Measurements from ENCODE around the gene CCL5. TPM values are rescaled to one million over a fixed set of nuclear protein-coding genes. Genes with fewer than 3 reads are reported as not detected.

Gene CCL5
- total and polyA plus RNA-seq, 10 of the 15 experiments (the other 5 are each of a cell fraction or from before 2014, with no cell fraction given): 45.7 to 186 (median 90.8) TPM

DNA sequence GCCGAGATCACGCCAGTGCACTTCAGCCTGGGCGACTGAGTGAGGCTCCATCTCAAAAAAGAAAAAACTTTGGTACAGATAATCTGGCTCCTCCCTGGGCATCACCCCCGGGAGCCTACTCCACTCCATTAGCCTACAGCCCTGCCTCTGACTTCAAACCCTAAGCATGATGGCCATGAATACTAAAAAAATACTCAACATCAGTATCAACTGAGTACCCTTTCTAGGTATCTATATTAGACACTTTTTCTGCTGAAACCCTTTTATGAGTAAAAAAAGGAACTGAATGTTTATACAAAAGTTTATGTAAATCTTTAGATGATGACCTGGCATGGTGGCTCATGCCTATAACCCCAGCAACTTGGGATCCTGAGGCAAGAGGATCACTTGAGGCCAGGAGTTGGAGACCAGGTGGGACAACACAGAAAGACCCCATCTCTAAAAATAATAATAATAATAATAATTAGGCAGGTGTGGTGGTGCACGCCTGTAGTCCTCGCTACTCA, 43.5 kb upstream of the CCL5 start:
- Histone ChIP-seq H3K79me2 (ENCODE audit: control insufficient read depth, insufficient read depth, low read length) (no peaks in the 10 kb centered on the region), H2AFZ (ENCODE audit: control insufficient read depth, low read depth, low read length) (no peak overlapping the region), H3K4me2 (ENCODE audit: control insufficient read depth, insufficient read depth) (no peak overlapping the region), H3K36me3 (ENCODE audit: control insufficient read depth in 2 of 2, insufficient read depth in 2 of 2, low read length in 1 of 2) (no peaks in the 10 kb centered on the region), H3K27ac (ENCODE audit: control insufficient read depth, insufficient read depth) (no peak overlapping the region), H3K4me3 (no peak overlapping the region), H4K20me1 (ENCODE audit: control insufficient read depth, insufficient read depth) (no peaks in the 10 kb centered on the region), H3K4me1 (ENCODE audit: control insufficient read depth, insufficient read depth, low read length) (no peaks in the 10 kb centered on the region), H3K27me3 (replicated peaks in 1 of 2; ENCODE audit: control insufficient read depth in 2 of 2, insufficient read depth in 2 of 2, low read length in 1 of 2) (no peaks in the 10 kb centered on the region), H3K9me3 (replicated peaks; ENCODE audit: control insufficient read depth, insufficient read depth, low read length) (no peaks in the 10 kb centered on the region), H3K9ac (ENCODE audit: control insufficient read depth, insufficient read depth, low read length) (no peak overlapping the region)
- SMC1A ChIA-PET (ENCODE audit: uncharacterized antibody, unreplicated experiment): interaction anchor here (1.2 to 1.5 kb wide), 4 partner anchors 10 to 49 kb away, joined by 3 to 5 read pairs (median 4); no protein-coding TSS in a partner anchor
- POLR2A ChIA-PET: no interaction called here
- intact Hi-C loops (cut with micrococcal nuclease; ENCODE audit: unreplicated experiment): no loop called here
- RAD21 ChIA-PET (ENCODE audit: unreplicated experiment): interaction anchor here (0.7 to 1.1 kb wide), 3 partner anchors 31 to 44 kb away, joined by 3 to 4 read pairs (median 3); no protein-coding TSS in a partner anchor
- peak; percentile 70 for ATAC-seq
- DNase-seq (ENCODE audit: low read depth, low spot score): no peak
- in situ Hi-C loops (cut with MboI): no loop called here
- TF ChIP-seq SPI1 (IDR thresholded peaks at IDR 0.05; ENCODE audit: borderline replicate concordance, insufficient read depth, low read depth, low read length) (peak; percentile 70), HDAC6 (IDR thresholded peaks at IDR 0.05; ENCODE audit: unreplicated experiment) (no peak), HDGF (IDR thresholded peaks at IDR 0.05) (no peak)
- CTCF ChIA-PET: interaction anchor here (0.8 kb wide), 1 partner anchor 74 kb away, joined by 4 read pairs; no protein-coding TSS in a partner anchor
- FAIRE-seq: no peak
- 81% methylated on average over 6 of the region's 6 CpGs for WGBS (ENCODE audit: insufficient coverage, insufficient replicate concordance, low lambda C conversion rate, missing lambda C conversion rate)
- BruUV-seq (replicated peaks): no TSS peak

DNA sequence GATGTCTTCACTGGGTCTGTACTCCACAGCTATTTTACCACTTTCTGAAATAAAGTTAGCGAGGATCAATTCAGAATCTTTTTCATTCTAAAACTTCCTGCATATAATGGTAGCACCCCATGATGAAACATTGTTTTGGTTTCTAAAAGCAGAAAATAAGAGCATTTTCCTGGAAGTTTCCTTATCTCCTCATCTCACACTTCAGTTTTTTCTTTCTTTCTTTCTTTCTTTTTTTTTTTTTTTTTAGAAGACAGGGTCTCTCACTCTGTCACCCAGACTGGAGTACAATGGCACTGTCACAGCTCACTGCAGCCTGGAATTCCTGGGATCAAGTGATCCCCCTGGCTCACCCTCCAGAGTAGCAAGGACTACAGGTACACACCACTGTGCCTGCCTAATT, 40.1 kb upstream of the CCL5 start:
- H2AFZ ChIP-seq (ENCODE audit: control insufficient read depth, low read depth, low read length): no peak overlapping the region
- SMC1A ChIA-PET (ENCODE audit: uncharacterized antibody, unreplicated experiment): interaction anchor here (1.4 kb wide), 1 partner anchor 9 kb away, joined by 4 read pairs; no protein-coding TSS in a partner anchor
- in situ Hi-C loops (cut with MboI) (no loop called here), intact Hi-C loops (cut with micrococcal nuclease; ENCODE audit: unreplicated experiment) (no loop called here)
- no TSS peak for BruUV-seq (replicated peaks)
- H3K79me2 ChIP-seq (ENCODE audit: control insufficient read depth, insufficient read depth, low read length): no peaks in the 10 kb centered on the region
- no peak overlapping the region for H3K4me3 ChIP-seq
- CTCF ChIA-PET: no interaction called here
- H4K20me1 ChIP-seq (ENCODE audit: control insufficient read depth, insufficient read depth): no peaks in the 10 kb centered on the region
- H3K9ac ChIP-seq (ENCODE audit: control insufficient read depth, insufficient read depth, low read length): no peak overlapping the region
- H3K9me3 ChIP-seq (replicated peaks; ENCODE audit: control insufficient read depth, insufficient read depth, low read length): no peaks in the 10 kb centered on the region
- POLR2A ChIA-PET: interaction anchor here (0.6 kb wide), 1 partner anchor 22 kb away, joined by 3 read pairs; no protein-coding TSS in a partner anchor
- H3K27ac ChIP-seq (ENCODE audit: control insufficient read depth, insufficient read depth): no peak overlapping the region
- FAIRE-seq (no peak), DNase-seq (ENCODE audit: low read depth, low spot score) (no peak), ATAC-seq (no peak)
- RAD21 ChIA-PET (ENCODE audit: unreplicated experiment): no interaction called here
- no peaks in the 10 kb centered on the region for H3K27me3 ChIP-seq (replicated peaks in 1 of 2; ENCODE audit: control insufficient read depth in 2 of 2, insufficient read depth in 2 of 2, low read length in 1 of 2)
- H3K36me3 ChIP-seq (ENCODE audit: control insufficient read depth in 2 of 2, insufficient read depth in 2 of 2, low read length in 1 of 2): no peaks in the 10 kb centered on the region
- WGBS (ENCODE audit: insufficient coverage, insufficient replicate concordance, low lambda C conversion rate, missing lambda C conversion rate): 91% methylated on average over 1 of the region's 1 CpG
- H3K4me1 ChIP-seq (ENCODE audit: control insufficient read depth, insufficient read depth, low read length): no peaks in the 10 kb centered on the region
- H3K4me2 ChIP-seq (ENCODE audit: control insufficient read depth, insufficient read depth): no peak overlapping the region
- TF ChIP-seq, protein P1, sequence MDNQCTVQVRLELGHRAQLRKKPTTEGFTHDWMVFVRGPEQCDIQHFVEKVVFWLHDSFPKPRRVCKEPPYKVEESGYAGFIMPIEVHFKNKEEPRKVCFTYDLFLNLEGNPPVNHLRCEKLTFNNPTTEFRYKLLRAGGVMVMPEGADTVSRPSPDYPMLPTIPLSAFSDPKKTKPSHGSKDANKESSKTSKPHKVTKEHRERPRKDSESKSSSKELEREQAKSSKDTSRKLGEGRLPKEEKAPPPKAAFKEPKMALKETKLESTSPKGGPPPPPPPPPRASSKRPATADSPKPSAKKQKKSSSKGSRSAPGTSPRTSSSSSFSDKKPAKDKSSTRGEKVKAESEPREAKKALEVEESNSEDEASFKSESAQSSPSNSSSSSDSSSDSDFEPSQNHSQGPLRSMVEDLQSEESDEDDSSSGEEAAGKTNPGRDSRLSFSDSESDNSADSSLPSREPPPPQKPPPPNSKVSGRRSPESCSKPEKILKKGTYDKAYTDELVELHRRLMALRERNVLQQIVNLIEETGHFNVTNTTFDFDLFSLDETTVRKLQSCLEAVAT (IDR thresholded peaks at IDR 0.05): no peak
- no peak for TF ChIP-seq SPI1 (IDR thresholded peaks at IDR 0.05; ENCODE audit: borderline replicate concordance, insufficient read depth, low read depth, low read length)
- TF ChIP-seq, protein P2, sequence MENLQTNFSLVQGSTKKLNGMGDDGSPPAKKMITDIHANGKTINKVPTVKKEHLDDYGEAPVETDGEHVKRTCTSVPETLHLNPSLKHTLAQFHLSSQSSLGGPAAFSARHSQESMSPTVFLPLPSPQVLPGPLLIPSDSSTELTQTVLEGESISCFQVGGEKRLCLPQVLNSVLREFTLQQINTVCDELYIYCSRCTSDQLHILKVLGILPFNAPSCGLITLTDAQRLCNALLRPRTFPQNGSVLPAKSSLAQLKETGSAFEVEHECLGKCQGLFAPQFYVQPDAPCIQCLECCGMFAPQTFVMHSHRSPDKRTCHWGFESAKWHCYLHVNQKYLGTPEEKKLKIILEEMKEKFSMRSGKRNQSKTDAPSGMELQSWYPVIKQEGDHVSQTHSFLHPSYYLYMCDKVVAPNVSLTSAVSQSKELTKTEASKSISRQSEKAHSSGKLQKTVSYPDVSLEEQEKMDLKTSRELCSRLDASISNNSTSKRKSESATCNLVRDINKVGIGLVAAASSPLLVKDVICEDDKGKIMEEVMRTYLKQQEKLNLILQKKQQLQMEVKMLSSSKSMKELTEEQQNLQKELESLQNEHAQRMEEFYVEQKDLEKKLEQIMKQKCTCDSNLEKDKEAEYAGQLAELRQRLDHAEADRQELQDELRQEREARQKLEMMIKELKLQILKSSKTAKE (IDR thresholded peaks at IDR 0.05; ENCODE audit: low read depth, poor library complexity, severe bottlenecking): no peak
- TF ChIP-seq, protein P3, sequence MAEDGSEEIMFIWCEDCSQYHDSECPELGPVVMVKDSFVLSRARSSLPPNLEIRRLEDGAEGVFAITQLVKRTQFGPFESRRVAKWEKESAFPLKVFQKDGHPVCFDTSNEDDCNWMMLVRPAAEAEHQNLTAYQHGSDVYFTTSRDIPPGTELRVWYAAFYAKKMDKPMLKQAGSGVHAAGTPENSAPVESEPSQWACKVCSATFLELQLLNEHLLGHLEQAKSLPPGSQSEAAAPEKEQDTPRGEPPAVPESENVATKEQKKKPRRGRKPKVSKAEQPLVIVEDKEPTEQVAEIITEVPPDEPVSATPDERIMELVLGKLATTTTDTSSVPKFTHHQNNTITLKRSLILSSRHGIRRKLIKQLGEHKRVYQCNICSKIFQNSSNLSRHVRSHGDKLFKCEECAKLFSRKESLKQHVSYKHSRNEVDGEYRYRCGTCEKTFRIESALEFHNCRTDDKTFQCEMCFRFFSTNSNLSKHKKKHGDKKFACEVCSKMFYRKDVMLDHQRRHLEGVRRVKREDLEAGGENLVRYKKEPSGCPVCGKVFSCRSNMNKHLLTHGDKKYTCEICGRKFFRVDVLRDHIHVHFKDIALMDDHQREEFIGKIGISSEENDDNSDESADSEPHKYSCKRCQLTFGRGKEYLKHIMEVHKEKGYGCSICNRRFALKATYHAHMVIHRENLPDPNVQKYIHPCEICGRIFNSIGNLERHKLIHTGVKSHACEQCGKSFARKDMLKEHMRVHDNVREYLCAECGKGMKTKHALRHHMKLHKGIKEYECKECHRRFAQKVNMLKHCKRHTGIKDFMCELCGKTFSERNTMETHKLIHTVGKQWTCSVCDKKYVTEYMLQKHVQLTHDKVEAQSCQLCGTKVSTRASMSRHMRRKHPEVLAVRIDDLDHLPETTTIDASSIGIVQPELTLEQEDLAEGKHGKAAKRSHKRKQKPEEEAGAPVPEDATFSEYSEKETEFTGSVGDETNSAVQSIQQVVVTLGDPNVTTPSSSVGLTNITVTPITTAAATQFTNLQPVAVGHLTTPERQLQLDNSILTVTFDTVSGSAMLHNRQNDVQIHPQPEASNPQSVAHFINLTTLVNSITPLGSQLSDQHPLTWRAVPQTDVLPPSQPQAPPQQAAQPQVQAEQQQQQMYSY (CRISPR knock-in tag; IDR thresholded peaks at IDR 0.05): no peak
- no peak for TF ChIP-seq EGR1 (IDR thresholded peaks at IDR 0.05; ENCODE audit: borderline replicate concordance in 1 of 2, low read depth in 2 of 2, low read length in 2 of 2)
- no peak for TF ChIP-seq MYC (IDR thresholded peaks at IDR 0.05; ENCODE audit: insufficient read depth, insufficient read length, insufficient replicate concordance, low read length, severe bottlenecking)

Data from GM12878 (cell line).